GM18520 (cell line): Measurements from ENCODE around the gene SASH3.

Source experiments
- ATAC-seq: cut with Tn5 transposase; IDR thresholded peaks from one replicate; pipeline ENCODE4 v1.9.1; 2021; ENCODE audit not compliant: unreplicated experiment

The SASH3 gene

GRCh38 chrX:129755779-129756650 is 23.7 kb upstream of the SASH3 start:
- ATAC-seq = no peak

- no peak for ATAC-seq
Measured at GRCh38 chrX:129759576-129760061, 20.1 kb upstream of the SASH3 start.

GRCh38 chrX:129760155-129760554 is 19.6 kb upstream of the SASH3 start:
- no peak for ATAC-seq

- no peak for ATAC-seq
Measured at GRCh38 chrX:129760981-129761380, 18.8 kb upstream of the SASH3 start.

GRCh38 chrX:129761596-129761995 is 18.2 kb upstream of the SASH3 start:
- ATAC-seq = no peak

- no peak for ATAC-seq
Measured at GRCh38 chrX:129762448-129762847, 17.3 kb upstream of the SASH3 start.

- no peak for ATAC-seq
Measured at GRCh38 chrX:129763666-129764065, 16.1 kb upstream of the SASH3 start.

- no peak for ATAC-seq
Measured at GRCh38 chrX:129768186-129768585, 11.6 kb upstream of the SASH3 start.

- ATAC-seq = no peak
Measured at GRCh38 chrX:129768586-129769466, 10.9 kb upstream of the SASH3 start.

- ATAC-seq = peak; percentile 29
Measured at GRCh38 chrX:129769467-129770154, 10.1 kb upstream of the SASH3 start.

GRCh38 chrX:129771266-129771995 is 8.3 kb upstream of the SASH3 start:
- no peak for ATAC-seq

- ATAC-seq = peak; percentile 71
Measured at GRCh38 chrX:129772796-129773431, 6.8 kb upstream of the SASH3 start.

GRCh38 chrX:129773649-129774458 is 5.9 kb upstream of the SASH3 start:
- ATAC-seq = no peak

GRCh38 chrX:129777218-129778030 is 2.3 kb upstream of the SASH3 start:
- ATAC-seq = peak; percentile 15

GRCh38 chrX:129779086-129779672 is 570 bp upstream of the SASH3 start:
- ATAC-seq = no peak

- ATAC-seq = no peak
Measured at GRCh38 chrX:129780441-129781105, 824 bp downstream of the SASH3 start.

GRCh38 chrX:129781134-129781672 is 1.5 kb downstream of the SASH3 start:
- ATAC-seq = peak; percentile 73
